Measurements from ENCODE around the gene LMNTD1. TPM values are rescaled to one million over a fixed set of nuclear protein-coding genes. Genes with fewer than 3 reads are reported as not detected.

The LMNTD1 gene
- polyA plus RNA-seq, 1 of the 3 experiments (the other 2 are of a cell fraction): 0.20 TPM

DNA sequence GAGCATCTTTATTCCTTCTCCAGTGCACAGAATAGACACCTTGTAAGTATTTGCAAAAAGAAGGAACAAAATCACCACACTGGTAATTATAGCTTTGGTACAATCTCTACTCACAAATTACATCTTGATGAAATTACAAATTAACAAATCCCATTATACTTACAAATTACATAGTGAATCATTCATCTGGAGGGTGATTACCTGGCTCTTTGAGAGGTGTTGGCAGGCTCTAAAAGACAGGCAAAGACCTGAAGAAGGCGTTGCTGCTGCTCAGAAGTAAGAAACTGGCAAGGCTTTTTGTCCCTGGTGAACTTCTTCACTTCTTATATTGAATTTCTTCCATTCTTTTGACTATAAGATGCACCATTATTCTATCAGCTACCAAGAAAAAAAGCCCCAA, 21.7 kb upstream of the LMNTD1 start:
- WGBS (ENCODE audit: low lambda C conversion rate): 67% methylated on average over 1 of the region's 1 CpG
- CTCF ChIA-PET: interaction anchor here (0.7 to 1.0 kb wide), 2 partner anchors 139 to 395 kb away, joined by 3 to 4 read pairs; no protein-coding TSS in a partner anchor

More for the DNA sequence above, 21.7 kb upstream of the LMNTD1 start:
- Histone ChIP-seq H3K4me1 (ENCODE audit: control insufficient read depth in 1 of 2, insufficient read depth in 2 of 2, low read depth in 1 of 2, low read length in 1 of 2) (peaks cover 0 to 6% of the 10 kb centered on the region in 2 experiments; a peak in 2 of 4 replicates), H3K27ac (ENCODE audit: low read depth in 2 of 2, low read length in 1 of 2) (no peak overlapping the region), H2AFZ (ENCODE audit: low read depth) (no peak overlapping the region), H3K4me3 (ENCODE audit: low read depth in 2 of 2, low read length in 1 of 2) (no peak overlapping the region), H3K9me2 (no peaks in the 10 kb centered on the region), H3K9me3 (no peaks in the 10 kb centered on the region), H3K36me3 (replicated peaks in 1 of 2; ENCODE audit: control insufficient read depth in 1 of 2, insufficient read depth in 2 of 2, low read length in 1 of 2) (no peaks in the 10 kb centered on the region), H3K79me2 (ENCODE audit: insufficient read depth) (no peaks in the 10 kb centered on the region), H3K27me3 (ENCODE audit: insufficient read depth) (no peaks in the 10 kb centered on the region), H3K9ac (no peak overlapping the region), H3K4me2 (no peak overlapping the region), H3F3A (replicated peaks; ENCODE audit: insufficient read depth) (no peaks in the 10 kb centered on the region), H4K20me1 (ENCODE audit: insufficient read depth) (no peaks in the 10 kb centered on the region)
- DNase-seq: no peak
- TF ChIP-seq MEF2A (IDR thresholded peaks at IDR 0.05; ENCODE audit: borderline replicate concordance, low read depth) (no peak), TCF12 (IDR thresholded peaks at IDR 0.05) (no peak), FOXJ3 (CRISPR knock-in tag; IDR thresholded peaks at IDR 0.05) (no peak), RAD21 (IDR thresholded peaks at IDR 0.05; ENCODE audit: low read length) (no peak), JUND (IDR thresholded peaks at IDR 0.05) (no peak), EP300 (IDR thresholded peaks at IDR 0.05; ENCODE audit: borderline replicate concordance in 1 of 2, low read depth in 1 of 2, low read length in 1 of 2) (no peak), MXI1 (IDR thresholded peaks at IDR 0.05; ENCODE audit: low read depth, low read length) (no peak), RCOR1 (IDR thresholded peaks at IDR 0.05; ENCODE audit: low read length) (no peak)
- TF ChIP-seq, protein P1, sequence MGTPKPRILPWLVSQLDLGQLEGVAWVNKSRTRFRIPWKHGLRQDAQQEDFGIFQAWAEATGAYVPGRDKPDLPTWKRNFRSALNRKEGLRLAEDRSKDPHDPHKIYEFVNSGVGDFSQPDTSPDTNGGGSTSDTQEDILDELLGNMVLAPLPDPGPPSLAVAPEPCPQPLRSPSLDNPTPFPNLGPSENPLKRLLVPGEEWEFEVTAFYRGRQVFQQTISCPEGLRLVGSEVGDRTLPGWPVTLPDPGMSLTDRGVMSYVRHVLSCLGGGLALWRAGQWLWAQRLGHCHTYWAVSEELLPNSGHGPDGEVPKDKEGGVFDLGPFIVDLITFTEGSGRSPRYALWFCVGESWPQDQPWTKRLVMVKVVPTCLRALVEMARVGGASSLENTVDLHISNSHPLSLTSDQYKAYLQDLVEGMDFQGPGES (IDR thresholded peaks at IDR 0.05; ENCODE audit: low read depth, low read length): no peak
- TF ChIP-seq, protein P2, sequence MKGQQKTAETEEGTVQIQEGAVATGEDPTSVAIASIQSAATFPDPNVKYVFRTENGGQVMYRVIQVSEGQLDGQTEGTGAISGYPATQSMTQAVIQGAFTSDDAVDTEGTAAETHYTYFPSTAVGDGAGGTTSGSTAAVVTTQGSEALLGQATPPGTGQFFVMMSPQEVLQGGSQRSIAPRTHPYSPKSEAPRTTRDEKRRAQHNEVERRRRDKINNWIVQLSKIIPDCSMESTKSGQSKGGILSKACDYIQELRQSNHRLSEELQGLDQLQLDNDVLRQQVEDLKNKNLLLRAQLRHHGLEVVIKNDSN (IDR thresholded peaks at IDR 0.05; ENCODE audit: borderline replicate concordance, low read depth): no peak
- TF ChIP-seq, protein P3, sequence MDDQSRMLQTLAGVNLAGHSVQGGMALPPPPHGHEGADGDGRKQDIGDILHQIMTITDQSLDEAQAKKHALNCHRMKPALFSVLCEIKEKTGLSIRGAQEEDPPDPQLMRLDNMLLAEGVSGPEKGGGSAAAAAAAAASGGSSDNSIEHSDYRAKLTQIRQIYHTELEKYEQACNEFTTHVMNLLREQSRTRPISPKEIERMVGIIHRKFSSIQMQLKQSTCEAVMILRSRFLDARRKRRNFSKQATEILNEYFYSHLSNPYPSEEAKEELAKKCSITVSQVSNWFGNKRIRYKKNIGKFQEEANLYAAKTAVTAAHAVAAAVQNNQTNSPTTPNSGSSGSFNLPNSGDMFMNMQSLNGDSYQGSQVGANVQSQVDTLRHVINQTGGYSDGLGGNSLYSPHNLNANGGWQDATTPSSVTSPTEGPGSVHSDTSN (IDR thresholded peaks at IDR 0.05): no peak
- TF ChIP-seq, protein P4, sequence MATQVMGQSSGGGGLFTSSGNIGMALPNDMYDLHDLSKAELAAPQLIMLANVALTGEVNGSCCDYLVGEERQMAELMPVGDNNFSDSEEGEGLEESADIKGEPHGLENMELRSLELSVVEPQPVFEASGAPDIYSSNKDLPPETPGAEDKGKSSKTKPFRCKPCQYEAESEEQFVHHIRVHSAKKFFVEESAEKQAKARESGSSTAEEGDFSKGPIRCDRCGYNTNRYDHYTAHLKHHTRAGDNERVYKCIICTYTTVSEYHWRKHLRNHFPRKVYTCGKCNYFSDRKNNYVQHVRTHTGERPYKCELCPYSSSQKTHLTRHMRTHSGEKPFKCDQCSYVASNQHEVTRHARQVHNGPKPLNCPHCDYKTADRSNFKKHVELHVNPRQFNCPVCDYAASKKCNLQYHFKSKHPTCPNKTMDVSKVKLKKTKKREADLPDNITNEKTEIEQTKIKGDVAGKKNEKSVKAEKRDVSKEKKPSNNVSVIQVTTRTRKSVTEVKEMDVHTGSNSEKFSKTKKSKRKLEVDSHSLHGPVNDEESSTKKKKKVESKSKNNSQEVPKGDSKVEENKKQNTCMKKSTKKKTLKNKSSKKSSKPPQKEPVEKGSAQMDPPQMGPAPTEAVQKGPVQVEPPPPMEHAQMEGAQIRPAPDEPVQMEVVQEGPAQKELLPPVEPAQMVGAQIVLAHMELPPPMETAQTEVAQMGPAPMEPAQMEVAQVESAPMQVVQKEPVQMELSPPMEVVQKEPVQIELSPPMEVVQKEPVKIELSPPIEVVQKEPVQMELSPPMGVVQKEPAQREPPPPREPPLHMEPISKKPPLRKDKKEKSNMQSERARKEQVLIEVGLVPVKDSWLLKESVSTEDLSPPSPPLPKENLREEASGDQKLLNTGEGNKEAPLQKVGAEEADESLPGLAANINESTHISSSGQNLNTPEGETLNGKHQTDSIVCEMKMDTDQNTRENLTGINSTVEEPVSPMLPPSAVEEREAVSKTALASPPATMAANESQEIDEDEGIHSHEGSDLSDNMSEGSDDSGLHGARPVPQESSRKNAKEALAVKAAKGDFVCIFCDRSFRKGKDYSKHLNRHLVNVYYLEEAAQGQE (IDR thresholded peaks at IDR 0.05; ENCODE audit: low read depth, low read length): no peak
- POLR2A ChIA-PET: no interaction called here
